OCI-LY3 (cell line): ENCODE data around the gene PRKCE.

Source experiments
- H2AFZ ChIP-seq: fragments of 200-600, 300-600 bp; shearing (Covaris generic); 2 replicates; pipeline ENCODE4 v1.6.0; 2014; ENCODE audit warnings: antibody characterized with exemption, low read depth, low read length
- H3K27ac ChIP-seq: fragments of 200-600, 300-600 bp; sonication (generic); 2 replicates; pipeline ENCODE4 v1.5.1; 2014; ENCODE audit warnings: mild to moderate bottlenecking, low read length, moderate library complexity, mixed read lengths
- H3K27me3 ChIP-seq: fragments of 200-600, 300-600 bp; sonication (generic); 2 replicates; pipeline ENCODE4 v1.6.1; 2014; ENCODE audit warnings: low read depth, low read length, mixed read lengths
- H3K36me3 ChIP-seq: fragments of 200-600, 300-600 bp; sonication (generic); replicated peaks from 2 replicates; pipeline ENCODE3; 2014; ENCODE audit warnings: low read depth, low read length, mixed read lengths
- H3K4me1 ChIP-seq: fragments of 300-600, 200-600 bp; sonication (generic); 2 replicates; pipeline ENCODE4 v1.6.1; 2014; ENCODE audit warnings: low read length, mixed read lengths
- H3K4me2 ChIP-seq: fragments of 200-600, 300-600 bp; sonication (generic); 2 replicates; pipeline ENCODE4 v1.6.1; 2014; ENCODE audit warnings: low read length, mixed read lengths
- H3K4me3 ChIP-seq: fragments of 300-600, 200-600 bp; sonication (generic); 2 replicates; pipeline ENCODE4 v1.5.1; 2014; ENCODE audit warnings: antibody characterized with exemption, mild to moderate bottlenecking, low read length, moderate library complexity
- H3K79me2 ChIP-seq: fragments of 300-600, 200-600 bp; shearing (Covaris generic); 2 replicates; pipeline ENCODE4 v1.6.1; 2014; ENCODE audit warnings: mild to moderate bottlenecking, low read length, mixed read lengths
- H3K9ac ChIP-seq: fragments of 300-600, 200-600 bp; shearing (Covaris generic); 2 replicates; pipeline ENCODE4 v1.6.0; 2014; ENCODE audit warnings: mild to moderate bottlenecking, low read length, moderate library complexity
- H3K9me3 ChIP-seq: fragments of 200-600, 300-600 bp; shearing (Covaris generic); 2 replicates; pipeline ENCODE4 v1.6.1; 2014; ENCODE audit warnings: low read length, mixed read lengths; ENCODE audit not compliant: insufficient read depth
- H4K20me1 ChIP-seq: fragments of 200-600, 300-600 bp; sonication (generic); 2 replicates; pipeline ENCODE4 v1.6.1; 2016; ENCODE audit warnings: low read length, mixed read lengths; ENCODE audit not compliant: insufficient read depth
- EZH2phosphoT487 ChIP-seq: fragments of 200-600 bp; shearing (Covaris generic); IDR thresholded peaks from 2 replicates; pipeline ENCODE4 v1.6.1; 2018; ENCODE audit warnings: antibody characterized with exemption, mixed run types, low read depth
- TF ChIP-seq, protein P1 (sequence below): fragments of 200-600, 300-600 bp; sonication (generic); IDR thresholded peaks from 2 replicates; pipeline ENCODE4 v1.5.1; 2014; ENCODE audit warnings: antibody characterized with exemption, low read length, low read depth

The PRKCE gene

DNA sequence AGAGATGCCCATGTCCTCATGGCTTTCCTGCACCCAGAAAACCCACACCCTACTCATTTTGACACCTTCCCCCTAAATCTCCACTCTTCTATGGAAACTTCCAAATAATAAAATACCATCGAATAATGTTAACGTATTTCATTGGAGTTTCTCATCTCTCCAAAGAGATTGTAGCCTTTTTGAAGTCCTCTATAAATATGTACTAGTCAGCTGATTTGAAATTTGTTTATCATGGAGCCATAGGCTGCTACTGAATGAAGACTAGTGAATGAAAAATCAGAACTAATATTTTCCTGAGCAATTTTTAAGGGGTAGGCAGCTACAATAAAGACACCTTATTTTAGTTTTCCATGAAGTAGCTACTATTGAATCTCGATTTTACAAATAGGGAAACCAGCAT is 419.6 kb downstream of the PRKCE start:
- Histone ChIP-seq H3K79me2 (no peaks in the 10 kb centered on the region), H3K4me1 (no peaks in the 10 kb centered on the region), H3K27me3 (peaks cover 10% of the 10 kb centered on the region), H4K20me1 (no peaks in the 10 kb centered on the region), H3K9ac (no peak overlapping the region), H3K36me3 (no peaks in the 10 kb centered on the region), H3K4me2 (no peak overlapping the region), H3K4me3 (no peak overlapping the region), H3K9me3 (no peaks in the 10 kb centered on the region), H2AFZ (no peak overlapping the region), H3K27ac (no peak overlapping the region)
- TF ChIP-seq EZH2phosphoT487, result no peak
- TF ChIP-seq, protein P1, sequence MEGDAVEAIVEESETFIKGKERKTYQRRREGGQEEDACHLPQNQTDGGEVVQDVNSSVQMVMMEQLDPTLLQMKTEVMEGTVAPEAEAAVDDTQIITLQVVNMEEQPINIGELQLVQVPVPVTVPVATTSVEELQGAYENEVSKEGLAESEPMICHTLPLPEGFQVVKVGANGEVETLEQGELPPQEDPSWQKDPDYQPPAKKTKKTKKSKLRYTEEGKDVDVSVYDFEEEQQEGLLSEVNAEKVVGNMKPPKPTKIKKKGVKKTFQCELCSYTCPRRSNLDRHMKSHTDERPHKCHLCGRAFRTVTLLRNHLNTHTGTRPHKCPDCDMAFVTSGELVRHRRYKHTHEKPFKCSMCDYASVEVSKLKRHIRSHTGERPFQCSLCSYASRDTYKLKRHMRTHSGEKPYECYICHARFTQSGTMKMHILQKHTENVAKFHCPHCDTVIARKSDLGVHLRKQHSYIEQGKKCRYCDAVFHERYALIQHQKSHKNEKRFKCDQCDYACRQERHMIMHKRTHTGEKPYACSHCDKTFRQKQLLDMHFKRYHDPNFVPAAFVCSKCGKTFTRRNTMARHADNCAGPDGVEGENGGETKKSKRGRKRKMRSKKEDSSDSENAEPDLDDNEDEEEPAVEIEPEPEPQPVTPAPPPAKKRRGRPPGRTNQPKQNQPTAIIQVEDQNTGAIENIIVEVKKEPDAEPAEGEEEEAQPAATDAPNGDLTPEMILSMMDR, result no peak

DNA sequence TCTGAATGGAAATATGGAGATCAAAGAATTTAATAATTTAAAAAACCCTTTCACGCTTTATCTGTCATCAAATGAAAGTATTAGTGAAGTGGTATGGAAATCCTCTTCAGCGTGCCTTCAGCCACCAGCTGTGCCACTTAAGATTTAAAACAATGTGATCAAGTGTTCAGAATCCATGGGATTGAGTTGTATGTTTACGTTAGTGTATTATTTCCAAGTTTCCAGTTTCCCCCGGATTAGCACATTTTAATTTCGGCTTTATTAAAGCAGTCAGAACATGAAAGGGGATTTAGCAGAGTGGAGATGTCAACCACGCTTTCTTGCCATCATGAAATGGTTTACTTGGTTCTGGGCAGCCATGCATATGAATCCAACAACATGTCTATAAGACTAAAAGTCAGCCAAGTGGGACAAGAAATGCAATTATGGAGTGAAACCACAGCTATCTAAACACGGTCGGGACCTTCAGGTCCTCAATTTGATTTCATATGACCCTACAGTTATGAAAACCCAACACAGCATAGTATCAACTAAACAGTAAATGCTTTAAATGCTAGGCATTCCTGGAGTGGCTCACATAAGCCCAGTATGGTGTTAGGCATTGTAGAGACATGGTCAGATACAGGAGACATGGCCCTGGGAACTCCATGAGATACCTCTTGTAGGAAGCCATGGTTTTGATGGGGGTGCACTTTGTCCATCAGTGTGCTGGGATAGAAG is 420.8 kb downstream of the PRKCE start:
- H3K79me2 ChIP-seq, result no peaks in the 10 kb centered on the region

DNA sequence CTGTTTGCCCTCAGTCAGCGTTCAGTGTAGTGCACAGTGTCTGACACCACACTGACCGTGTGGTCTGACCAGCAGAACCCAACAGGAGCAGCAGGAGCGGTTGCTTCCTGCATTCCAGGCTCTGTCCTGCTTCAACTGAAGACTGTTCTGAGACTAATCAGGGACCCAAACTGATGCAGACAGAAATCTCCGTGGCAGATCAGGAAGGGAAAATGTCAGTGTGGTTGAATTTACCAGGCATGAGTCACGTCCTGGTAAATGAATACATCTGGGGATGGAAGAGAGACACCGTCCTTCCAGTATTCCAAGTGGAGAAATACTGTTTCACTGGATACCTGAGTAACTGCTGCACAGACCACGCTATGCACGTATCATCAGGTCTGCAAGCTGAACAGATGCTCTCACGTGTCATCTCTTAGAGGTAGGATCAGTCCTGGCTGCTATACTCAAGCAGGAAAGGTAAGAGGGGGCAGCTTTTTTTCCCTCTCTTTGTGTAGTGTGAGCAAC is 422.1 kb downstream of the PRKCE start:
- no peaks in the 10 kb centered on the region for H3K36me3 ChIP-seq
- H3K79me2 ChIP-seq, result no peaks in the 10 kb centered on the region
- TF ChIP-seq, protein P1, result no peak
- no peak for TF ChIP-seq EZH2phosphoT487
- H3K9me3 ChIP-seq, result no peaks in the 10 kb centered on the region
- peaks cover 6% of the 10 kb centered on the region; the same call in 1 of the 2 replicates for H3K27me3 ChIP-seq
- no peak overlapping the region for H3K9ac ChIP-seq
- H4K20me1 ChIP-seq, result no peaks in the 10 kb centered on the region
- H3K27ac ChIP-seq, result no peak overlapping the region
- H3K4me3 ChIP-seq, result no peak overlapping the region
- no peaks in the 10 kb centered on the region for H3K4me1 ChIP-seq
- no peak overlapping the region for H2AFZ ChIP-seq
- no peak overlapping the region for H3K4me2 ChIP-seq

More for the DNA sequence above, 420.8 kb downstream of the PRKCE start:
- Histone ChIP-seq H3K4me1 (no peaks in the 10 kb centered on the region), H2AFZ (no peak overlapping the region), H4K20me1 (no peaks in the 10 kb centered on the region), H3K27me3 (peaks cover 8% of the 10 kb centered on the region), H3K9me3 (no peaks in the 10 kb centered on the region), H3K4me3 (no peak overlapping the region), H3K4me2 (no peak overlapping the region), H3K9ac (no peak overlapping the region), H3K36me3 (no peaks in the 10 kb centered on the region), H3K27ac (no peak overlapping the region)
- no peak for TF ChIP-seq EZH2phosphoT487
- TF ChIP-seq, protein P1, result no peak

DNA sequence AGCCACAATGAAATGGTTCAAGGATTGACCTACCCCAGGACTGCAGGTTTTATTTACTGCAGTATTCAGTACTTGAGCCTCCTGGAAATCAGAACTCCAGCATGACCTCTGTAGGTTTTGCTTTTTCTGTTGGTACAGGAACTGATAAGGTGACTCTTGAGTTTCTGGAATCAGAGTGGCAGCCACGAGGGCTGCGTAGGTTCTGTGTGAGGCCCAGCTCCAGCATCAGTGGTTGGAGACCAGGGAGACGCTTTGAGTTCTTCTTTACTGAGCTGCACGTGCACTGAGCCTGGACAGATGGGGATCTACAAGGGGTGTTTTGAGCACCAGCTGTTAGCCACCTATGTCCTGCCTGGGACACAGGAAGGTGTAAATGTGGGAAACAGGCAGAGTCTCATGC is 423.0 kb downstream of the PRKCE start:
- no peak overlapping the region for H3K4me3 ChIP-seq
- H4K20me1 ChIP-seq, result no peaks in the 10 kb centered on the region
- H3K79me2 ChIP-seq, result no peaks in the 10 kb centered on the region
- H3K9ac ChIP-seq, result no peak overlapping the region
- H3K4me1 ChIP-seq, result no peaks in the 10 kb centered on the region
- no peaks in the 10 kb centered on the region for H3K36me3 ChIP-seq
- no peak overlapping the region for H3K27ac ChIP-seq
- peaks cover 6% of the 10 kb centered on the region; the same call in 1 of the 2 replicates for H3K27me3 ChIP-seq
- TF ChIP-seq, protein P1, result no peak
- TF ChIP-seq EZH2phosphoT487, result no peak
- no peaks in the 10 kb centered on the region for H3K9me3 ChIP-seq
- no peak overlapping the region for H2AFZ ChIP-seq
- no peak overlapping the region for H3K4me2 ChIP-seq
